Hippocampal formation (tissue), 2 donors: Measurements from ENCODE around the gene MFSD12.
"Not testable (repeated sequence)": the region's sequence is repeated elsewhere in the genome, so short reads cannot be mapped to it uniquely, and the experiment has no call there.

Experiments used
- DNase-seq, 2 donors: peaks; one replicate each; lab custom pipeline; 2025; lab: John Stamatoyannopoulos, UW

MFSD12 gene

DNA sequence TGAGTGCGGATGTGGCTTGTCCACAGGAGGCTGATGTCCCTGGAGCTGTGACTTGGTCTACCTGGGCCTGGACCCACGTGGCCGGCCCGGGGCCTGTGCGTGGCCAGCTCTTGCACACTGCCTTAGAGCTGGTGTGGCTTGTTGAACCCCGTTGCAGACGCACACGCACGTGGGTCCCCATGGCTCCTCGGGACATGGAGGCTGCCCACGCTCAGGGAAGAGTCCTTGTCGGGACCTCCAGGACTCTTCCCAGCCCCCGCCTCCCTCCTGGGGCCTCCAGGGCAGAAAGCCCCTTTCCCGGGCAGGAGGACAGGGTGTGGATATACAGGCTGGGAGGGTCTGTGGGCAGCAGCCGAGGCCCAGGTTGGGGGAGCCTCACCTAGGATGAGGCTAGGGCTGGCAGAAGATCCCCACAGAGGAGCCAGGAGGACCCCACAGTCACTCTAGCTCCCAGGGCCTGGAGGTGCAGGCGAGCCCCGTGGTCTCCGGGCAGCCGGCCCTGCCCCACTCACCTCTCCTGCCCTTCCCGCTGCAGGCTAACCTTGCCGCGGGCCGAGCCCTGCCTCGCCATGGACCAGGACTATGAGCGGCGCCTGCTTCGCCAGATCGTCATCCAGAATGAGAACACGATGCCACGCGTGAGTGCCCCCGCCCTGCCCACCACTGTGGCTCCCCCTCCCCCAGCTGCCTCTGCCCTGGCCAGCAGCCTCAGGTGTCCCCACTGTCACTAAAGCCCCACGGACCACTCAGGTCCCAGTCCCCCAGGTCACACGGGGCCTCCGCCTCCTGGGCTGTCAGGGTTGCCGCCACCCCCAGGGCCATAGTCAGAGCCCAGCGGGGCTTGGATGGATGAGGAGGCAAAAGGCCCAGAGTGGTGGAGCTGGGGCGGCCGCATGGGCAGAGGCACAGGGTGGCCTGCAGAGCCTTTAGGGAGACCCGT lies 34.7 kb downstream of the MFSD12 start:
- DNase-seq = no peak

DNA sequence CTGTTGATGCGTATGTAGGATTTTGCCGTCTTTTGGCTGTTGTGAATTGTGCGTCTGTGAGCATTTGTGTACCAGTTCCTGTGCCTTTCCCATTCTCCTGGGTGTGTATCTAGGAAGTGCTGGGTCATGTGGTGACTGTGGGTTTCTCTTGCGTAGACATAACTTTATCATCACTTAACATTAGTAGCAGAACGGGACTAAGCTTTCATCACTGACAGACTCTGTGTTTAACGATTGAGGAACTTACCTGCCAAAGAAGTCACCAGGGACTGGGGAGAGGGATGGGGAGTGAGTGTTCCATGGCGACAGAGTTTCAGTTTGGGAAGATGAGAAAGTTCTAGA lies 36.3 kb downstream of the MFSD12 start:
- no peak for DNase-seq

DNA sequence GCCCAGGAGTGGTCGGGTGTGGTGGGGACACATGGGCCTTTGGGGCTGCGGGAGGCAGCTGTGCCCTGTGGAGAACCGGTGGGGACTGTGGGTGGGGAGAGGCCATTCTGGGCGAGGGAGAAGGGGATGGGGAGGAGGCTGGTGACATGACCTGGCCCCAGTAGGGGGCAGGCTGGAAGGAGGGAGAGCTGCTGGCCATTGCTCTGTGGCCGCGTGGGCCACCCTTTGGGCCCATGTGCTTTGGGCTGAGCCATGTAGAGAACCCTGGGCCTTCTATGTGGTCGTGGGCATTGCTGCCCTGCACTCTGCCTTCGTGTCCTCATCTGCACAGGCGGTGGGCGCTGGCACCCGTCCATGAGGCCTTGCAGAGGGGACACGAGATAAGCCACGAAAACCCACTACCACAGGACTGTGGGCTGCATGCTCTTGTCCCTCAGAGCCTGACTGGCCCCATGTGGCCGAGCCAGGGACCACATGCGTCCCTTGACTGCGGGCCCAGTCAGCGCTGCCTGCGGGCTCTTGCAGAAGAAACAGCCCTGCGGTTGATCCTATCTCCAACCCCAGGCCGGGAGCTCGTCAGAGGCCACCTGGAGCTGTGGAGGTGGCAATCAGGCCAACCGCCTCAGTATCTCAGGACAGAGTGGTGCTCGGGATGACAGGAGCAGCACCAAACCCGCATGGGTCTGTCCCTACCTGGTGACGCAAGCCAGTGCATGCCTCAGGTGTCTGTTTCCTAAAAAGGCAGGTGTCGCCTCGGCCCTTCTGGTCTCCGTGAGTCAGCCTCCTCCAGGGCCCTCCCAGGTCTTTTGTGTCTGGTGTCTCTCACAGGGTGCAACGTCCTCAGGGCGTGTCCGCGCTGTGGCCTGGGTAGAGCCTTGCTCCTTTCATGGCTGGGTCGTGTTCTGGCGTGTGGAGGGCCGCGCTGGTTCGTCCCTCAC lies 37.0 kb downstream of the MFSD12 start:
- no peak for DNase-seq

DNA sequence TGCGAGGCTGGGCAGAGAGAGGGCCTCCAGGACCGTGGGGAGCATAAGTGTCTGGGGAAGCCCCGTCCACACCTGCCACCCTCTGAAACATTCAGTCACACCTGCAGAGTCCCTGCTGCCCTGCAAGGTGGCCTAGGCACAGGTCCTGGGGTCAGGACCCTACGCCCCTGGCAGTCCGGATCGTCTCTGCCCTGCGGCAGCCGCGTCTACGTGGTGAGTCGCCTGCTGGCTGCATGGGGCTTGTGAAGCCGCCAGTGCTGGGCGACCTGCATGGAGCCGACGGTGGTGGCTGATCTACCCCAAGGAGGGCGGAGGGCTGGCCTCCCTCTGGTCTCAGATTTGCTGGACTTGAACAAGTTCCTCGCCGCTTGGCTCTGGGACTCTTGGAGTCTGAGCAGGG lies 38.3 kb downstream of the MFSD12 start:
- DNase-seq = no peak

DNA sequence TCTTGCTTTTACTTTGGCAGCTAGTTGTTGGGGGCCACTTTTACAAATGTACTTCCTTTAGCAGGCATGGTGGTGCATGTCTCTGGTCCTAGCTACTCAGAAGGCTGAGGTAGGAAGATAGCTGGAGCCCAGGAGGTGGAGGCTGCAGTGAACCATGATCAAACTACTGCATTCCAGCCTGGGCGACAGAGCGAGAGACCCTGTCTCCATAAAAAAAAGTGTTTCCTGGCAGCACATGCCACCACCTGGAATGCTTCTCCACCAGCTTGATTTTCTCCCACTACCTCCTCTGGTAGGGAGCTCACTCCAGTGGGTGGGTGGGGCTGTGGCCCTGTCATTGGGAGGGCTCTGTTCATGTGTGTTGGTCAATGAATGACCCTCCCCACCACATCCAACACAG lies 38.7 kb downstream of the MFSD12 start:
- no peak for DNase-seq

DNA sequence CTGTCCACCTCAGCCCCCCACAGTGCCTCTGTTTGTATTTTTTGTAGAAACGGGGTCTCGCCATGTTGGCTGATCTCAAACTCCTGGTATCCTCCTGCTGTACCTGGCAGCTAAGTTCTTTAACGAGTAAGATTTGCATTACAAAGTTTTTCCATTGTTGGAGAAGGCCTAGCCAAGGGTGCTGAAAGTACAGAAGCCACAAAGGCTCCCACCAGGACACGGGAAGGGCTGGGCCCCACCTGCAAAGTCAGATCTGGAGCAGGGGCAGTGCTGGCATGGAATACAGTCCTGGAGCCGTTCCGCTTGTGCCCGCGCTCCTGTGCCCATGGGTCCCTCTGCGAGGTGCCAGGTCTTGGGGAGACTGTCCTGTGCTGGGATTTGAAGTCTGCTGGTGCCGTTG lies 39.1 kb downstream of the MFSD12 start:
- no peak for DNase-seq

DNA sequence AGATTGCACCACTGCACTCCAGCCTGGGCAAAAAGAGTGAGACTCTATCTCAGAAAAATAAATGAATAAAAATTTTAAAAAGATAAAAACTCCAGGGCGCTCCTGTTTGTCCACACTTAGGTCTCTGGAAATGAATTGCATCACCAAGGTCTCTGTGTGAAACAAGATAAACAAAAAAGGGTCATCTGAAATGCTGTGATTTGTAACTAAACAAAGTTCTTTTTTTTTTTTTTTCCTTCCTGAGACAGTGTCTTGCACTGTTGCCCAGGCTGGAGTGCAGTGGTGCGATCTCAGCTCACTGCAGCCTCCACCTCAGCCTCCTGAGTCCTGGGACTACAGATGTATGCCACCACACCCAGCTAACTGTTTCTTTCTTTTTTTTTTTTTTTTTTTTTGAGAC lies 39.7 kb downstream of the MFSD12 start:
- no peak for DNase-seq

DNA sequence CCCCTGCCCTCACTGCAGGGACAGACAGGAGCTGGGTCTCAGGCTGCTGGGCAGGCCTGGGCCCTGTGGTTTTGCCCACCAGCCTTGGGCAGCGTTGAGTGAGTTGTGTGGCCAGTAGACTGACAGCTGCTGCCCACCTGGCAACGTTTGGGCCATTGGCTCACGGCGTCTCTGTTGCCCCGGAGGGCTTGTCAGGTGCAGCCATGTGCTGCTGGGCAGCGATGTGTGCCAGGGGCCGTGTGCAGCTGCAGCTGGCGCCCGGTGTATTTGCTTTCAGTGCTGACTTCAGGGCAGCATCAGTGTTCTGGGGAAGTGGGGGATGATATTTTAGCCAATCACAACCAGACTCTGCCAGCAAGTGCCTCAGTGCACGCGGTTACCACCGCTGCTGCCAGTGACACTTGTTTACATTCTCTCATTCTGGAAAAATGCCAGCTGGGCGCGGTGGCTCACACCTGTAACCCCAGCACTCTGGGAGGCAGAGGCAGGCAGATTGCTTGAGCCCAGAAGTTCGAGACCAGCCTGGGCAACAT lies 40.6 kb downstream of the MFSD12 start:
- DNase-seq = no peak

DNA sequence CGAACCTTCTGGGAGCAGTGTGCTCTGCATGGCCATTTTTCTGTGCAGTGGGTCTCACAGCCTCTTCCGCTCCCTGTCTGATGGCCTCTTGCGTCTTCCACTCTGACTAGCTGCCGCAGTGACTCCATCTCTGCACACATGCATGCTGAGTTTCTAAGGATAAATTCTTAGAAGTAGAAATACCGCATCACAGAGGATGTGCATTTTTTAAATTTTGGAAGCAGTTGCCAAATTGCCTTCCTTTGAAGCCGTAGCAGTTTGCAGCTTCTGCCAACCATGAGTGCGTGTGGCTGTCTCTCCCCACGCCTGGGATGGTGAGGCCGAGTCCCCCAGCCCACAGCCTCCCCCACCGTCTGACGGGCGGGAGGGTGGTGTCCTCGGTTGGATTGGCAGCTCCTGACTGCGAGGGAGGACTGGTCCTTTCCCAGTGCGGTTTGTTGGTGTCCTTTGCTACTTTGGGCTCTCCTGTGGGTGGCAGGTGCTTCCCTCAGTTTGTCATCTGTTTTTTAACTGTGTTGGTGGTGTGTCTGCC lies 41.4 kb downstream of the MFSD12 start:
- DNase-seq = peak in 1 of 2 donors; percentile 12

DNA sequence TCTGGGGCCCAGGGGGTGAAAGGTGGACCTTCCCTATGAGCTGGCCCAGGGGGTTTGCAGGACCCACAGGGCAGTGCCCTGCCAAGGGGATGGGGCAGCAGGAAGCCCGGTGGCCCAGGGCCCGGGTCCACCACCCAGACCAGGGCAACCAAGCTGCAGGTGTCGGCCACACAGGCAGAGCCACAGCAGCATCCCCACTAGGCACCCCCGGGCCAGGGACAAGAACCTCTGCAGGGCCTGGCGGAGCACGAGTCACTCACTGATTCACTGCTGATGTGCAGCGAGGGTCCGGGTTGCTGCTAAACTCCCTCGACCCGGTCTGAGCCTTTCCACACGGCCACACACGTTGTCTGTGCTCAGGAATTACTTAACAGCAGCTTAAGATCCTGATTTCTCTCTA lies 42.5 kb downstream of the MFSD12 start:
- no peak for DNase-seq

DNA sequence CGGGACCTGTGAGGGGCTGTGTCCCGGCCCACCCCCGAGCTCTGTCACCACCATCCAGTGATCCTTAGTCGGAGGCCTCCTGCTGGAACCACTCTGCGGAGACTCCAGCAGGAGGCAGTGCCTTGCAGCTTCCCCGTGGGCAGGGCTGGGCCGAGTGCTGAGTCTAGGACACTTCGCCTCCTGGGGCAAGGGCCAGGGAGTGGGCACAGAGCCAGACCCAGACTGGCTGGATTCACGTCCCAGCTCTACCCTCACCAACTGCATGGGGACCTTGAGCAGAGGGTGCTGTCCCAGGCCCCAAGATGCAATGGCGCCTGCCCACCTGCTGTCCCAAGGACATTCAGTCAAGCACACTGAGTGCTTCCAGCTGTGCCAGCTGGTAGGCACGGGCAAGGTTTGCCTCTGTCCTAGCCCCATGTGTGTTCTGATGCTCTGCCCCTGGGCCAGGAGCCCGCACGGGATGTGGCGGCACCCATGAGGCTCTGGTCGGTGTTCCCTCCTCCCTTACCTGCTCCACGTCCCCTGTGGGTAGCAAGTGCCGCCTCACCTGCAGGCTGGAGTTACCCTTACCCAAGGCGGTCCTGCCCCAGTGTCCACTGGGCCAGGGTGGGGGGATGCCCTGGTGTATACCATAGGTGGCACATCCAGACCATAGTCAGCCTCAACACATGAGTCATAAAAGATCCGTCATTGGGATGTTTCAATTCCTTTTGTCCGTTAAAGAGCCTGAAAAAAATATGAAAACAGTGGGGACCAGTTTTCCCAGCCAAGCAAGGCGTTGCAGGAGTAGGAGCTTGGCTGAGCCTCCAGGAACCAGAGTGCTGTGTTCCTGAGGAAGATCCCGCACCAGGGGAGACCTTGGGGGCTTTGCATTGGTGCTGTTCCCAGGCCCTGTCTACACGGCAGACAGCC lies 43.9 kb downstream of the MFSD12 start:
- no peak for DNase-seq

DNA sequence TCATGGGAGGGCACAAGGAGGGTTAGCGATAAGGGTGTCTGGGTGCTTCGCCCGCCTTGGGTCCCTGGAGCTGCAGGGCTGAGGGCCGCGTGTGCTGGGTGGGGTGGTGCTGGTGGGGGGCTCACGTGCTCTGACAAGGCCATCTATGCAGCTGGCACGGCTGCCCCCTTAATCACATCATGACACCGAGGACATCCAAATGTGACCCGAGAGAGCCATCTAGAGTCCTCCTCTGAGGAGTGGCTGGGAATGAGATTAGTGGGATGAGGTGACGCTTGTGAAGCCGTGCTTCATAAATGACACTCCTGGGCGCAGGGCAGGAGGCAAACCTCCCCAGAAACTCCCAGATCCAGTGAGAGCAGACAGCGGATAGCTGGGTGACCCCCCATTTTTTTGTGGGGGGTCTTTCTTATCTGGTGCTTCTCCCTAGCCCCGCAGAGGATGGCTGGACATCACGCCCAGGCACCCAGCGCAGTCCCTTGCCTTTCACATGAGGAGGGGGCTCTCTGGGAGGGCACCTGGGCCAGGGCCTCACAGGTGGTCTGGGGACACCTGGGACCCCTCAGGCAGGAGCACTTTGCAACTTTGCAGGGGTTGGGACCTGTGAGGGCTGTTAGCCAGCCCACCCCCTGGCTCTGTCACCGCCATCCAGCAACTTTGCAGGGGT lies 44.7 kb downstream of the MFSD12 start:
- DNase-seq = peak in 1 of 2 donors; percentile 14

DNA sequence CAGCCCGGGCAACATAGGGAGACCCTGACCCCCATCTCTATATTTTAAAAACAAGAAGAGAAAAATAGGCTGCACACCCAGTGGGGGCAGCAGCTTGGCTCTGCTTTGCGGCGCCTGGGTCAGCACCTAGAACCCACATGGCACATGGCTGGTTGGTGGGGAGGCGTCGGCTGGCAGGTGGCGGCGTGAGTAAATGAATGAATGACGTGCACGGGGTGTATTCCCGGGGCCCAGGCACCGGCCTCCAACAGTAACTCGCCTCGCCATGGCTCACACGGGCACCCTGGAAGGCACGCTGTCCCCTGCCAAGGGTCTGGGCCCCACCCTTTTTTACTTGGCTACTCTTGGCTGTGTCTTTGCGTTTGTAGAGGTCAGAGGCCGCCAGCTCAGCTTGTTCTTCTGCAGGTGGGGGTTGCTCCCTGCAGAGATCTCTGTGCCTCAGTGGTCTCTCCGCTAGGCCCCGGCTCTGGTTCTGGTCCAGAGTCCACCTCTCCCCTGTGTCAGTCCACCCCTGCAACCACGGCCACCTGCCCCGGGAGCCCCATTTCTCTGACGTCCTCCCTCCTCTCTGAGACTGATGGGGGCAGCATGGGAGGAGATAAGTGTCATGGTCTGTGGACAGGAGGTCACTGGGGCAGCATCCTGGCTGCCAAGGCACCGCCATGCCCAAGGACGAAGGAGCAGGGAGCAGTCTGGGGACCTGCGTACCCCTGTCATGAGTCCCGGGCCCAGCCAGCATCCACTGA lies 45.7 kb downstream of the MFSD12 start:
- no peak for DNase-seq

DNA sequence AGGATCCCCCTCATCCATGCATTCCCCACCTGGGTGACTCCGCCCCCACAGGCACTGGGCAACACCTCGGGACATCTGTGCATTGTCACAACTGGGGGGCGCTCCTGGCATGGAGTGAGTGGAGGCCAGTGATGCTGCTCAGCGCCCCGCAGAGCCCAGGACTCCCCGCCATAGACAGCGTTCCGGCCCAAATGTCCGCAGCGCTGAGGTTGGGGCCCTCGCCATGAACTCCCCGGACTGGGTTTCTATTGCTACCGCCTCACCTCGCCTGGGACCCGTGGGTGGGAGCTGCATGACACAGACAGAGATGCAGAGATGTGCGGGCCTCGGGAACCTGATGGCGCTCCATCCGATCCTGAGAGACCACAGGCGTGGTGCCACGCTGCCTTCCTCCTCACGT lies 46.7 kb downstream of the MFSD12 start:
- no peak for DNase-seq

DNA sequence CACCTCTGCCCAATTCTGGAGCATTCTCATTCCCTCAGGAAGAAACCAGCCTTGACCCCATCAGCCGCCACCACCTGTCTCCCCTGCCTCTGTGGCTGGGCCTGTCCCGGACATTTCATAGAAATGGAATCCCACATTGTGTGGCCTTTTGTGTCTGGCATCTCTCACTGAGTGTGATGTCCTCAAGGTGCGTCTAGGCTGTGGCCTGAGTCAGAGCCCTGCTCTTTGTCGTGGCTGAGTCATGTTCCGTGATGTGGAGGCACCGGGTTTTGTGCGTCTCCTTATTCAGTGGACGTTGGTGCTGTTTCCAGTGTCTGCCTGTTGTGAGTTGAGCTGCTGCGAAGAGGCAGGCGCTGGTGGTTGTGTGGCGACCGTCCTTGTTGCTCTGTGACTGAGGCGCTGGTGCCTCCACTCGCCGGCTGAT lies 47.8 kb downstream of the MFSD12 start:
- no peak for DNase-seq

DNA sequence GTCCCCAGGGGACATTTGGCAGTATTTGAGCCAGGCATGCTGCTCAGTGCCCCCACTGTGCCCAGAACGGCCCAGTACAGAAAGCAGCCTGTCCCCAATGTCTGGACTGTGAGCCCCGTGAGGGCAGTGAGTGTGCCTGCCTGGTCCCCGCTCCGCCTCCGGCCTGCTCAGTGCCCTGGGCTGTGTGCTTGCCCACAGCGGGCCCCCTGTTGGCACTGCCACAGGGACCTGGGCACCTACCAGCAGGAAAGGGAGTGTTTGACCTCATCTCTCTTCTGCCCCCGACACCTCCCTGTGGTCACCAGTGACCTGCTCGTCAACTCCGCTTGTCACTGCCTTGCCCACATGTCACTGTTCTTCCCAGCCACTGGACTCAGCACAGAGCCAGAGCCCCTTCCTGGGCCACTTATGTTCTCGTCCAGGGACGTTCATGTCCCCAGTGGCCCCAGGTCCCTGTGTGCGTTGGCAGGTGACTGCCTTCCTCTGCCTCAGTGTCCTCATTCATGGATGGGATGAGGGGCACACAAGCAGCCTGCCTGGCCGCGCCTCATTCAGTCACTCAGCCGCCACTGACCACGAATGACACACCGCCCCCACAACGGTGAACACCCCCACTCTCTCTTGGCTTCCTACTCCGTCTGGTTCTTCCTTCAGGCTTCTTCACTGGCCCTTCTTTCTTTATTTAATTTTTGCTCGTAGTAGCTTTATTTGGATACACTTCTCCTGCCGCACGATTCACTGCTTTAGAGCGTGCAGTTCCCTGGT lies 48.4 kb downstream of the MFSD12 start:
- DNase-seq = no peak

DNA sequence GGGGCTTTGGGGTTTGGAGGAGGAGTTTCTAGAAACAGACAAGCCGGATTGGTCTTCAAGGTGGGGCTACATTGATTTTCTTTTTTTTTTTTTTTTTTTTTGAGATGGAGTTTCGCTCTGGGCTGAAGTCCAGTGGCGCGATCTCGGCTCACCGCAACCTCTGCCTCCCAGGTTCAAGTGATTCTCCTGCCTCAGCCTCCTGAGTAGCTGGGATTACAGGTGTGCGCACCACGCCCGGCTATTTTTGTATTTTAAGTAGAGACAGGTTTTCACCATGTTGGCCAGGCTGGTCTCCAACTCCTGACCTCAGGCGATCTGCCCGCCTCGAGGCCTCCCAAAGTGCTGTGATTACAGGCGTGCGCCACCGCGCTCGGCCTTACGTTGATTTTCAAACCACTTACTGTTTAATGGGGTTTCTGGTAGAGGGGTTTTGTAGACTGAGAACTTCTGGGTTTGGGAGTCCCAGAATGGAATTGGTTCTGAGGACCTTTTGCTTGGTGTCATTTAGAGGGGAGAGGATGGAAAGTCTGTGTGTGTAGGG lies 49.2 kb downstream of the MFSD12 start:
- DNase-seq = not testable (repeated sequence)

DNA sequence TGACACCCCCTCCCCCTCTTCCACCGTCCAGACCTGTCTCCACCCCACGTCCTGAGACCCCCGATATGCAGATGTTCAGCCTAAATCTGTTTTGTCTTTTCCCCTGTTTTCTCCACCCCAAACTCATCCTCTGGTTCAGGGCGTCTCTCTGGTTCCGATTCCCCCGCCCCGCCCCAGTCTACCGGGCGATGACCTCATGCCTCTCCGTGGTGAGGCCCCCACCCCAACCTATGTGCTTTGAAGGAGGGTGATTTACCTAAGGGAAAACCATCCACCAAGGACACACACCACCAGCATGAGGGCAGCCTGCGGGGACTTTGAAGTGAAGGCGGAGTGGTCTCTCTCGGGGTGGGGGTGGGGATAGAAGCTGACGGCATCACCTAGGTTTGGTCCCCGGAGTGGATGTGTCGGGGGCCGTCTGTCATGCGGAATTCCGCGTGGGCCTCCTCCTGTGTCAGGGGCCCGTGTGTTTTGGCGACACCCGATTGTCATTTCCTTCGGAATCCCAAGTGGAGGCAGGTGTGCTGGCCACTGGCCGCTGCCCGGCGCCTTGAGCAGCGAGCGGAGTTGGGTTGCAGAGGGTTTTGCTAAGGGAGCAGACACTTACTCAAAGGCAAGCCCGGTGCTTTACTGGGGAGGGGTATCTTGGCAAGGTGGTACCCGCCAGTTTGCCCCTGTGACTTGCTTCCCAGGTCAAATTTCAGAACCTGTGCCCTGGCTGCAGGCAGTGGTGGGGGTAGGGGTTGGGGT lies 49.8 kb downstream of the MFSD12 start:
- no peak for DNase-seq
